Heart right ventricle (tissue), 16 donors: ENCODE results near the gene ATXN7. TPM values are rescaled to one million over a fixed set of nuclear protein-coding genes. Genes with fewer than 3 reads are reported as not detected.

ENCODE experiments used
- ATAC-seq, 8 donors: fragments of 200-7000 bp; cut with Tn5 transposase; one replicate each; pipeline ENCODE4 v1.9.1; 2020; ENCODE audit warnings: mild to moderate bottlenecking in 8 of 8, moderate library complexity in 8 of 8, moderate number of reproducible peaks in 1 of 8
- DNase-seq, 2 donors: peaks; one replicate each; pipeline ENCODE4 v3.0.0-alpha.2; 2020
- H3K27ac ChIP-seq, 10 donors: fragments of 200-600 bp; sonication (generic) in 2 of 10; one replicate each; pipeline versions ENCODE4 v1.5.0 to v1.8.0; 2020 to 2022; ENCODE audit warnings: mild to moderate bottlenecking in 3 of 10
- H3K27me3 ChIP-seq, 7 donors: fragments of 200-600 bp; one replicate each; pipeline ENCODE4 v1.8.0; 2021 to 2022; ENCODE audit warnings: mild to moderate bottlenecking in 2 of 7
- H3K36me3 ChIP-seq, 9 donors: fragments of 200-600 bp; sonication (generic) in 1 of 9; one replicate each; pipeline versions ENCODE4 v1.5.0 to v1.8.0; 2020 to 2022; ENCODE audit warnings: mild to moderate bottlenecking in 2 of 9
- H3K4me1 ChIP-seq, 9 donors: fragments of 200-600 bp; sonication (generic) in 1 of 9; one replicate each; pipeline versions ENCODE4 v1.5.0 to v1.8.0; 2020 to 2022; ENCODE audit warnings: mild to moderate bottlenecking in 4 of 9
- H3K4me3 ChIP-seq, 10 donors: fragments of 200-600 bp; sonication (generic) in 2 of 10; one replicate each; pipeline versions ENCODE4 v1.5.0 to v1.8.0; 2020 to 2022; ENCODE audit warnings: mild to moderate bottlenecking in 7 of 10, moderate library complexity in 2 of 10
- H3K9me3 ChIP-seq, 11 donors: fragments of 200-600 bp in 10 of 11; sonication (generic) in 2 of 11; one replicate each; pipeline versions ENCODE4 v1.5.0 to v1.8.0; 2013 to 2022; ENCODE audit warnings: mild to moderate bottlenecking in 2 of 11, control low read depth in 1 of 11, moderate library complexity in 1 of 11
- CTCF ChIP-seq, 9 donors: fragments of 200-600 bp; sonication (generic) in 2 of 9; IDR thresholded peaks; one replicate each; pipeline versions ENCODE4 v1.5.0 to v1.8.0; 2021 to 2022; ENCODE audit warnings: antibody characterized with exemption in 9 of 9, mild to moderate bottlenecking in 5 of 9, moderate library complexity in 1 of 9
- WGBS, 2 donors: extraction: QIAGEN DNeasy Blood & Tissue Kit; methylation state at CpG; one replicate each; pipeline ENCODE4 v1.1.7; 2013; ENCODE audit warnings: inconsistent platforms in 1 of 2; 5-methylcytosine and 5-hydroxymethylcytosine counted together
- intact Hi-C, 10 donors: fragments of 100-400 bp; cut with DNase I; formaldehyde crosslinking; loops; one replicate each; pipeline versions ENCODE4 v1.11.1 to v1.14.2; 2022
- polyA plus RNA-seq, 2 donors: library from polyadenylated mRNA; stranded (reverse); fragments of 200-250 nt; gene quantifications; one replicate each; pipeline ENCODE4 v1.2.3, GENCODE V29; 2013
- total RNA-seq, 10 donors: library from RNA; stranded (reverse); fragmentation: NEBNext Ultra II Directional in 3 of 10; extraction: Animal tissue kit (Norgen Biotek cat#: 25700) in 3 of 10; gene quantifications; one replicate each; pipeline versions ENCODE4 v1.2.1 to v1.2.4, GENCODE V29; 2021 to 2023
- donor health status: Arrhythmogenic right ventricular cardiomyopathy.
- donor health status: ischemic (EF 13 %, LVEDD 7.1; RV severe dilation, severe dysfunction).
- donor health status: healthy with polysubstance abuse.
- donor health status: DM: no; HTN: yes; CAD: no.
- donor health status: DM: no; HTN: no; CAD: no.
- donor health status: ischemic (EF 25% LVEDD 6.9; RV normal size, moderate dysfunction).
- donor health status: ischemic (EF 25% LVEDD 5.7; RV mildly dilated, moderate dysfunction).
- donor health status: healthy.
- donor health status: DM: yes; HTN: yes; CAD: no.
- donor health status: Ischemic cardiomyopathy.
- donor health status: ischemic (EF 35%, LVEDD 5.7; RV mildly dilated, moderate dysfunction).
- donor health status: nonischemic (EF 11% LVEDD 7.7; RV severe dilation, severe dysfunction).
- donor health status: DM: yes; HTN: yes; CAD: no.
- donor health status: PGD.
- donor health status: ischemic (EF 29% LVEDD 5.4; RV normal size, mild dysfunction).
- donor health status: nonischemic (EF 23%, LVEDD 6.1; RV moderate dilation, normal function).

The ATXN7 gene
- total and polyA plus RNA-seq, 12 donors = 1.7 to 31.0 (median 19.6) TPM

GRCh38 chr3:64011685-64012084 lies 148.0 kb downstream of the ATXN7 start:
- no peak for DNase-seq
- no peak for TF ChIP-seq CTCF (IDR thresholded peaks at IDR 0.05)
- Histone ChIP-seq H3K27ac (no peak overlapping the region), H3K27me3 (no peaks in the 10 kb centered on the region), H3K36me3 (peaks cover 0 to 100% (median 69%) of the 10 kb centered on the region in 9 donors), H3K9me3 (no peaks in the 10 kb centered on the region), H3K4me1 (peaks cover 0 to 34% (median 8%) of the 10 kb centered on the region in 9 donors), H3K4me3 (no peak overlapping the region)
- intact Hi-C loops = no loop called here
- peak in 4 of 8 donors; percentile 17 to 56 (median 30) for ATAC-seq
- 78 to 82% methylated on average over 5 of the region's 5 CpGs for WGBS, 2 donors

DNA sequence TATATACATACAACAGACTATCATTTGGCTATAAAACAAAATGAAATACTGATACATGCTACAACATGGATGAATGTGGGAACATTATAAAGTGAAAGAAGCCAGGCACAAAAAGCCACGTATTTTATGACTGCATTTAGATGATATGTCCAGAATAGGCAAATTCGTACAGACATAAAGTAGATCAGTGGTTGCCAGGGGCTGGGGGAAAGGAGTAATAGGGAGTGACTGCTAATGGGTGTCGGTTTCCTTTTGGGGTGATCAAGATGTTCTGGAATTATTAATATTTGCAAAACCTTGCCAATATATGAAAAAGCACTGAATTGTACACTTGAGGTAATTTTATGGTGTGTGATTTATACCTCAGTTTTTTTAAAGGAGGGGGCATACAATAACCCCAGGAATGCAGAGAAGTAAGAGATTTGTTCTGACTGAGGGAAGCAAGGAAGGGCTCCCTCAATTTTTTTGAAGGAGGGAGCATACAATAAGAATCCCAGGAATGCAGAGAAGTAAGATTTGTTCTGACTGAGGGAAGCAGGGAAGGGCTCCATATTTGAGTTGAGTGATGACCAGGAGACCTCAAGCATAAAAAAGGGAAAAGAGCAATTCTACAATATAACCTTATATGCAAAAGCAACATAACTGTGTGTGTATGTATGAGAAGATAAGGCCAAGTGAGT lies 153.4 kb downstream of the ATXN7 start:
- no peak for DNase-seq
- no peak for ATAC-seq

DNA sequence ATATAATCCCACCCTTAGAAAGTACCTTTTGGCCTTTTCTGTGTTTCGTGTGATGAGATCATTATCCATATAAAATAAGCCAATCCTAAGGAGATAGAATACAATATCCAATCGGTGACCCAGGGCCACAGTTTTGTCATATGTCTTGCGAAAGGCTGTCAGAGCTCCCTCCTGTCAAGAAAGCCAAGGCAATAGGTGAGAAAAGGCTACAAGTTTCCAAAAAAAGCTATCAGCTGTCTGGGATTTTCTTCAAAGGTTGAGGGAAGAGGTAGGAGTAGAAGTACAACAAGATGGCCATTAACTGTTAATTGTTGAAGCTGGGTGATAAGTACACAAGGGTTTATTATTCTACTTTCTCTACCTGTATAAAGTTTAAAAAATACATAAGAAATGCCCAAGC lies 155.6 kb downstream of the ATXN7 start:
- Histone ChIP-seq H3K36me3 (peaks cover 0 to 80% (median 41%) of the 10 kb centered on the region in 9 donors), H3K9me3 (no peaks in the 10 kb centered on the region), H3K27me3 (no peaks in the 10 kb centered on the region), H3K4me3 (no peak overlapping the region), H3K4me1 (peaks cover 0 to 54% (median 31%) of the 10 kb centered on the region in 9 donors), H3K27ac (no peak overlapping the region)
- no peak for TF ChIP-seq CTCF (IDR thresholded peaks at IDR 0.05)
- intact Hi-C loops = no loop called here
- no peak for ATAC-seq
- WGBS, 2 donors = 87 to 94% methylated on average over 3 of the region's 3 CpGs
- DNase-seq = no peak

More for the DNA sequence above, 153.4 kb downstream of the ATXN7 start:
- 82 to 85% methylated on average over 3 of the region's 3 CpGs for WGBS, 2 donors
- H3K27me3 ChIP-seq = no peaks in the 10 kb centered on the region
- H3K4me3 ChIP-seq = no peak overlapping the region
- peaks cover 0 to 100% (median 63%) of the 10 kb centered on the region in 9 donors for H3K36me3 ChIP-seq
- no peaks in the 10 kb centered on the region for H3K9me3 ChIP-seq
- intact Hi-C loops = no loop called here
- H3K4me1 ChIP-seq = peaks cover 0 to 41% (median 21%) of the 10 kb centered on the region in 9 donors
- TF ChIP-seq CTCF (IDR thresholded peaks at IDR 0.05) = no peak
- H3K27ac ChIP-seq = no peak overlapping the region

DNA sequence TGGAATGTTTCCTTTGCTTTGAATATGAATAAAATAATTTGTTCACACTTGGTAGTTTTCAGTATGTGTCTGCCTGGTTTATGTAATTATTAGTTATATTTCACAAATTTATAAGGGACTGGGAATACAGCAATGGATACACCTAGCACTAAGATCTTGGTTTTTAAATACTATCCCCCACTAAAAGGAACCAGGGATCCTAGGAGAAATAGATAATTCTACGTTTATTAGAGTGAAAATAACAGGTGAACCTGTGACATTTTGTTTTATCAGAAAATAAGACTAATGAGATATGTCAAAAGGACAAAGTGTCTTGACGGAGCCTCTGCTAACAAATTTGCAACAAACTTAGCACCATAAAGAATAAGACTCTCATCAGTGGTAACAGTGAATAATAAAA lies 156.2 kb downstream of the ATXN7 start:
- peaks cover 0 to 74% (median 36%) of the 10 kb centered on the region in 9 donors for H3K36me3 ChIP-seq
- no peak for DNase-seq
- H3K27ac ChIP-seq = no peak overlapping the region
- H3K9me3 ChIP-seq = no peaks in the 10 kb centered on the region
- H3K4me1 ChIP-seq = peaks cover 0 to 54% (median 31%) of the 10 kb centered on the region in 9 donors
- no peaks in the 10 kb centered on the region for H3K27me3 ChIP-seq
- H3K4me3 ChIP-seq = no peak overlapping the region
- no peak for TF ChIP-seq CTCF (IDR thresholded peaks at IDR 0.05)
- ATAC-seq = no peak
- intact Hi-C loops = no loop called here
- 79 to 85% methylated on average over 2 of the region's 2 CpGs for WGBS, 2 donors
